GM19238 (cell line): ENCODE data around the gene RNF144B.
"Not testable (repeated sequence)": the region's sequence is repeated elsewhere in the genome, so short reads cannot be mapped to it uniquely, and the experiment has no call there.

ENCODE experiments used
- DNase-seq: peaks from one replicate; pipeline ENCODE4 v3.0.0; 2011; ENCODE audit warnings: low spot score; ENCODE audit not compliant: insufficient read length

Gene RNF144B

GRCh38 chr6:18441251-18441979 is 54.3 kb downstream of the RNF144B start:
- DNase-seq = no peak

GRCh38 chr6:18444111-18444510 is 57.0 kb downstream of the RNF144B start:
- DNase-seq = no peak

GRCh38 chr6:18445228-18445627 is 58.1 kb downstream of the RNF144B start:
- no peak for DNase-seq

- DNase-seq = no peak
Observed at GRCh38 chr6:18446771-18447170, 59.6 kb downstream of the RNF144B start.

- DNase-seq = no peak
Observed at GRCh38 chr6:18447552-18447951, 60.4 kb downstream of the RNF144B start.

GRCh38 chr6:18451756-18452155 is 64.6 kb downstream of the RNF144B start:
- DNase-seq = no peak

- no peak for DNase-seq
Observed at GRCh38 chr6:18454446-18454845, 67.3 kb downstream of the RNF144B start.

- DNase-seq = no peak
Observed at GRCh38 chr6:18457065-18457737, 70.1 kb downstream of the RNF144B start.

GRCh38 chr6:18458086-18458485 is 70.9 kb downstream of the RNF144B start:
- not testable (repeated sequence) for DNase-seq

GRCh38 chr6:18463429-18463828 is 76.3 kb downstream of the RNF144B start:
- no peak for DNase-seq

- DNase-seq = no peak
Observed at GRCh38 chr6:18464176-18464575, 77.0 kb downstream of the RNF144B start.

GRCh38 chr6:18465410-18466154 is 78.4 kb downstream of the RNF144B start:
- no peak for DNase-seq

- no peak for DNase-seq
Observed at GRCh38 chr6:18467741-18468502, 80.8 kb downstream of the RNF144B start.

- no peak for DNase-seq
Observed at GRCh38 chr6:18468503-18468843, 81.3 kb downstream of the RNF144B start.

- no peak for DNase-seq
Observed at GRCh38 chr6:18469536-18469935, 82.4 kb downstream of the RNF144B start.

- no peak for DNase-seq
Observed at GRCh38 chr6:18471232-18471964, 84.2 kb downstream of the RNF144B start.

GRCh38 chr6:18472941-18473340 is 85.8 kb downstream of the RNF144B start:
- no peak for DNase-seq

- DNase-seq = no peak
Observed at GRCh38 chr6:18473755-18474154, 86.6 kb downstream of the RNF144B start.

GRCh38 chr6:18477301-18477941 is 90.3 kb downstream of the RNF144B start:
- DNase-seq = no peak

- no peak for DNase-seq
Observed at GRCh38 chr6:18478610-18479009, 91.5 kb downstream of the RNF144B start.
